GM12801 (cell line): ENCODE results near the gene CHRD.

ENCODE experiments used
- CTCF ChIP-seq: IDR thresholded peaks from one replicate; pipeline ENCODE4 v1.5.1; 2011; ENCODE audit warnings: control low read depth; ENCODE audit not compliant: insufficient read length; ENCODE audit errors: extremely low read depth

Gene CHRD

DNA sequence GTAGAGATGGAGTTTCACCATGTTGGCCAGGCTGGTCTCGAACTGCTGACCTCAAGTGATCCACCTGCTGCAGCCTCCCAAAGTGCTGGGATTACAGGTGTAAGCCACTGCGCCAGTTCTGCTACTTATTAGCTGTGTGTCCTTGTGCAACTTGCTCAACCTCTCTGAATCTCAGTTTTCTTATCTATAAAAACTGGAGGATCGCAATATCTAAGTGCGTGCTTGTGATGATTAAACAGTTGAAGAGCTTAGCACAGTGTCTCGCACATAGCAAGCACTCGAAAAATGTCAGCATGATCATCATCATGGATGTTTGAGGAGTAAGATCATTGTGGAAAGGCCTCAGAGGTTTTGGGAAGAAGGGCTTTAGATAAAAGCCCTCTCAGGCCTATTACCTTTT lies 29.2 kb upstream of the CHRD start:
- no peak for TF ChIP-seq CTCF

GRCh38 chr3:184351511-184352148 lies 28.2 kb upstream of the CHRD start:
- no peak for TF ChIP-seq CTCF

- TF ChIP-seq CTCF, result no peak
These were observed 27.6 kb upstream of the CHRD start for GRCh38 chr3:184352149-184352785.

- TF ChIP-seq CTCF, result no peak
These were observed 26.8 kb upstream of the CHRD start for GRCh38 chr3:184352897-184353545.

GRCh38 chr3:184353546-184353941 lies 26.3 kb upstream of the CHRD start:
- no peak for TF ChIP-seq CTCF

DNA sequence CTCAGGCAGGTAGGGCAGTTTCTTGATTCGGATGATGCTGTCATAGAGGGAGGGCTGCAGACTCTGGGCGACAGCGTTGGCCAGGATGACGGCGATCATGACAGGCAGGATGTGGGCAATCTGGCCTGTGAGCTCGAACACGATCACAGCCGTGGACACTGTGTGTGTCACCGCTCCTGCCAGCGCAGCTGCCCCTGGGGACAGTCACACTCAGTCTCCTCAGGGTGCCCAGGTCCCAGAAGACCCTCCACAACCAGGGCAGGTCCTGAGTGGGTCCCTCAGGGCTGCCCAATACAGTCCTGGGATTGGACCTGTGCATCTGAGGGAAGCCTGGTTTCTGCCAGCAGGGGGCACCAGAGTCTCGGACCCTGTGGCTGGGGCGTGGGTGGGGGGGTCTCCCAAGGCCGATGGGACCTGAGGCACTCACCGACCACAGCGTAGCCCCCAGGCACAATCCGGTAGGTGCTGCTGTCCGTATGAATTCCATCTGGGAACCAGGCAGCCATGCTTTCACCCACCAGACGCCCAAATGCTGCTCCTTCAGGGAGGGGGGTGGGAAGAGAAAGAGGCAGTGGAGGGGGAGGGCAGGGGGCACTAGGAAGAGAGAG lies 25.6 kb upstream of the CHRD start:
- no peak for TF ChIP-seq CTCF

DNA sequence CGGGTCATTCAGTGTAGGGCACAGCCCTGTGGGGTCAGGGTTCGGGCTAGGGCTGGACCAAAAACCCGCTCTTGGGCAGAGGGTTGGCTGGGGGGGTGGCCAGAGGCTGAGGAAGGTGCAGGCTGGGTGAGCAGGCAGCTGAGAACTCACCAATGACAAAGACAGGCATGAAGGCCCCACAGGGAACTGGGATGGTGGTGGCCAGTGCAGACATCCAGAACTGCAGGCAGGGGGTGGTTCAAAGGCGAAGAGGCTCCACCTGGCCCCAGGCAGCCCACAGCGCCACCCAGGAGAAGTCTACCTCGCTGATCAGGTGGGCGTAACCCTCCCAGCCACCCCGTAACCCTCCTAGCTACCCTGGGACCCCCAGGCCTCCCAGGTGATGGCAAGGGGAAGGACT lies 25.1 kb upstream of the CHRD start:
- no peak for TF ChIP-seq CTCF
